Ureter (tissue), 1 donor: ENCODE measurements around the gene CARS1. TPM values are rescaled to one million over a fixed set of nuclear protein-coding genes. Genes with fewer than 3 reads are reported as not detected.

Experiments used
- DNase-seq: peaks from one replicate; pipeline ENCODE4 v3.0.0-alpha.2; 2020; ENCODE audit warnings: low spot score
- total RNA-seq: library from RNA; stranded (reverse); gene quantifications from one replicate; pipeline ENCODE4 v1.2.4, GENCODE V29; 2023
- donor health status: DM: yes; HTN: yes; CAD: no.

CARS1 gene
- total RNA-seq, 1 donor from 2014 or later, result 90.0 TPM

- no peak for DNase-seq
Measured at GRCh38 chr11:3040881-3041280, 16.3 kb downstream of the CARS1 start.

DNA sequence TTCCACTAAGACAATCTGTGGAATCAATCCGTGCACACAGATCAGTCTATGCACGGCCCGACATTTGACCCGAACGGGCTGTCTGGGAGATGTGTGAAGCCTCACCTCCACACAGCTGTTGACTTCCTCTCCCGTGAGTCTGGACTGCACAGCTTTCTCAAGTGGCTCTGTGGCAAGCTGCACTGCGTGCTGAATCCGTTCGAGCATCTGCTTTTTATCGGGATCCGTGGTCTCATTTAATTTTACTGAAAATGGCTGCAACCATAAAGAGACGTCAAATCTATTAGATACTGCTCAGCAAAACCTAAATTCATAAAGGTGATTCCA is 19.3 kb downstream of the CARS1 start:
- DNase-seq, result no peak

GRCh38 chr11:3037040-3037944 is 19.9 kb downstream of the CARS1 start:
- DNase-seq, result peak; percentile 78

GRCh38 chr11:3036419-3036818 is 20.8 kb downstream of the CARS1 start:
- DNase-seq, result no peak

- DNase-seq, result no peak
Measured at GRCh38 chr11:3035333-3035732, 21.9 kb downstream of the CARS1 start.

DNA sequence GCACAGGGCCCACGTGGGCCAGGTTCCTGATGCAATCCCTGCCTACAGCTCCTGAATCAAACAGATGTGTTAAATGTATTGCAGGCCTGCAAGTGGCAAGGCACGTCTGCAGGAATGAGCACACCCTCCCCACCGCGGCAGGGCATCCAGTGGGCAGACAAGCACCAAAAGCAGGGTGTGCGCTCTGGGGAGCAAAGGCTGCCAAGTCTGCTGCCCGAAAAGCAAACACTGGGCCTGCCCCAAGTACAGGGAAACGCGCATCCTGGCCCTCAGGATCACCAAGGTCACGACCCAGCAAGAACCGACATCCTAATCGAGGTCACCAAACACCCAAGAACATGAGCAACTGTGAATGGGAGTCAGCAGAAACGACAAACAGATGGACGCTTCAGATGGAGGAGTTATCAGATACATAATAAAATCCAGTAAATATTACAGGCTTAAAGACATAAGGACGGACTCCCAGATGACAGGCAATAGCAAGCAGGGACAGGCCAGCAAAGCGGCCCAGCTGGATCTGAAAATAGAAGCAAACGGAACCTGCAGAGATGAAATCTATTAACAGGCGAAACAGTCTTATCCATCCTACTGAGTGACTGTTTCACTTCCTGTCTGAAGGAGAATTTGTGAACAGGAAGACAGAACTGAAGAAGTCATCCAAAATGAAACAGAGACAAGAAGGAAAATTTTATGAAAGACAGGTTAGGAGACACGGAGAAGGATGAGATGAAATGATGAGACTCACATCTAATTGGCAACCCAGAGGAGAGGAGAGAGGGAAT is 26.7 kb downstream of the CARS1 start:
- DNase-seq, result no peak

- DNase-seq, result no peak
Measured at GRCh38 chr11:3028813-3029212, 28.4 kb downstream of the CARS1 start.

DNA sequence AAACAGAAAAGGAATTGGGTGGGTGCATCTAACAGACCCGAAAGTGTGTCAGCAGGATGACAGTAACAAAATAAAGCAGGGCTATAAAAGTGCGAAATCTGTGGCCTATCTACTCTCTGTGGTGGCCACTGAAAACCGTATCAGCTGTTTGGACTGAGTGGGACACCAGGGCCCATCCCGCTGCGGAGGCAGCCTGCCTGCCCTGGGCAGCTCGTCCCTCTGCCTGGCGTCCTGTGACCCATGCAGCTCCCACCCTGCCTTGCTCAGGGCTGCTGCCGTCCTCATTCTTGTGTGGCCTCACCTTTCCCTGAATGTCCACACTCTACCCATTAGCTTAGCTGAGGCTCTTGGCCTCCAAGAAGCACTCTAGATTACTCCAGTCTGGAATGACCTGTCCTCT is 30.4 kb downstream of the CARS1 start:
- no peak for DNase-seq

GRCh38 chr11:3022982-3023381 is 34.2 kb downstream of the CARS1 start:
- DNase-seq, result no peak

DNA sequence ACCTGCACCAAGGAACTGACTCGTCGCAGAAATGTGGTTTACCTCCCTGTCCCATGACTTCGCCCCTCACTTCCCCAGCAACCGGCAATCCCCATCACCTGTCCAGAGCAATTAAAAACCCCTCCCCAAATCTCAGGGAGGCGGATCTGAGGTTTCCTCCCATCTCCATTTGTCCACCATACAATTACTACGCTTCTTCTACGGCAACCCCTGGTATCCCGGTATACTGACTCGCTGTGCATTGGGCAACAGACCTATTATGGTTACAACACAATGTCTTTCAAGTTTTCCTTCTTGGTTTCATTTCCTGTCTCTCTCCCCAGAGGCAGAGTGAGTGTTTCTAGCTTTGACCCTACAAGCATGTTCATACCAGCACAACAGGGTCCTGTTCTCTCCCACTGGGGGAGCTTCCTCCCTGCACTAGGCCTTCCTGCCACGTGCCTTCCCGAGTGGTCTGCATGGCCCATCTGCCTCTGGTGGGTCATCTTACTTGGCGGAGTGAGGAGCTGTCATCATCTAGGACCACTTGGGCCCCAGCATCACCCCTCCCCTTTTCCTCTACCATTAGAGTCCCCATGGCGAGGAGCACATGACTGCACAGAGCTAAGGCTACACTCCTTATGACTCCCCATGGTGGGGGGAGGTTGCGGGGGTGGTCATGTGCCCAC is 34.8 kb downstream of the CARS1 start:
- DNase-seq, result no peak

GRCh38 chr11:3021125-3021524 is 36.1 kb downstream of the CARS1 start:
- DNase-seq, result no peak

- DNase-seq, result no peak
Measured at GRCh38 chr11:3020011-3020410, 37.2 kb downstream of the CARS1 start.

DNA sequence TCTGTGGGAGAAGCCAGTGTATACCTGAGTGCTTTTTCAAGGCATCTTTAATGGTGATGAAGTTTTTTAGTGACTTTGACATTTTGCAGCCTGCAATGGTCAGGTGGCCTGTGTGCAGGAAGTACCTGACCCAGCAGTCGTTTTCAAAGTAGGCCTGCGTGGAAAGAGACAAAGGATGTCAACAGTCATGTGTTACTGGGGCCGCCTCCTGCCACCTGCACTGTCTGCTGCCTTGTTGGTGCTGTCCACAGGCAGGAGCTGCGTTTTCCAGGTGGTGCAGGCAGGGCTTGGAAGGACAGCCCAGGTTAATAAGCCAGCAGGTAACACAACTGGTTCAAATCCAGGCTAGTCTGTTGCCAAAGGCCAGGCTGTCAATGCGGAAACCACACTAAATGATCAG is 38.6 kb downstream of the CARS1 start:
- DNase-seq, result no peak

DNA sequence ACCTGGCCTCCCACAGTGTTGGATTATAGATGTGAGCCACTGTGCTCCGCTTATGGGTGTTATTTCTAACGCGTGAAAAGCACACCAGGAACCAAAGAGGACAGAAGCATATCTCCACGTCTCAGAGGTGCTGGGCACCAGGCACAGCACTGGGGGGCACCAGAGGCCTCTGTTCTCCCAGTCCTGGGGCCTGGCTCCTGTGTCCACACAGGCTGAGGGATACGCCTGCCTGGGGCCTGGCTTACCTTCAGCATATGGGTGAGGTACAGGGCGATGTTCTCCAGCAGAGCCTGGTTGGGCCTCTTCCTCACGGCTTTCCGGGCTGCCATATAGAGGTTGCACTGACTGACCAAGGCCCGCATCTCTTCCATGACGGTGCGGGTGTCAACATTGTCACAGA is 40.4 kb downstream of the CARS1 start:
- DNase-seq, result no peak

DNA sequence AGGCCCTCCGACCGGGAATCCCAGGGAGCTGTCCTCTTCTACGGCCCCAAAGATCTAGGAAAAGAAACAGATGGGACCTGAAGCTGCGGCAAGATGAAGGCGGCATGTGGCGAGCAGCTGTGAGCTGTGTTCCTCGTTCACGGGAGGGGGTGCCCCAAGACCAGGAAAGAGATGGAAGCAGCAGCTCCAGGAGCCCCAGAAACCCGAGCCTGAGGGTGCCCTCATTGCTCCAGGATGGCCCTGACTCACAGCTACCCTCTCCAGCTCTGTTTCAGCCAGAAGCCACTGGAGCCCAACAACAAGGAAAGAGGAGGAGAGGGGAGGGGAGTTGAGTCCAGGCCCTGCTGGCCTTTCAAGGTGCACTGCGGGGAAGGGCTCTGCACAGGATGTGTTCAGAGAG is 41.4 kb downstream of the CARS1 start:
- DNase-seq, result no peak

GRCh38 chr11:3014943-3015342 is 42.3 kb downstream of the CARS1 start:
- no peak for DNase-seq

DNA sequence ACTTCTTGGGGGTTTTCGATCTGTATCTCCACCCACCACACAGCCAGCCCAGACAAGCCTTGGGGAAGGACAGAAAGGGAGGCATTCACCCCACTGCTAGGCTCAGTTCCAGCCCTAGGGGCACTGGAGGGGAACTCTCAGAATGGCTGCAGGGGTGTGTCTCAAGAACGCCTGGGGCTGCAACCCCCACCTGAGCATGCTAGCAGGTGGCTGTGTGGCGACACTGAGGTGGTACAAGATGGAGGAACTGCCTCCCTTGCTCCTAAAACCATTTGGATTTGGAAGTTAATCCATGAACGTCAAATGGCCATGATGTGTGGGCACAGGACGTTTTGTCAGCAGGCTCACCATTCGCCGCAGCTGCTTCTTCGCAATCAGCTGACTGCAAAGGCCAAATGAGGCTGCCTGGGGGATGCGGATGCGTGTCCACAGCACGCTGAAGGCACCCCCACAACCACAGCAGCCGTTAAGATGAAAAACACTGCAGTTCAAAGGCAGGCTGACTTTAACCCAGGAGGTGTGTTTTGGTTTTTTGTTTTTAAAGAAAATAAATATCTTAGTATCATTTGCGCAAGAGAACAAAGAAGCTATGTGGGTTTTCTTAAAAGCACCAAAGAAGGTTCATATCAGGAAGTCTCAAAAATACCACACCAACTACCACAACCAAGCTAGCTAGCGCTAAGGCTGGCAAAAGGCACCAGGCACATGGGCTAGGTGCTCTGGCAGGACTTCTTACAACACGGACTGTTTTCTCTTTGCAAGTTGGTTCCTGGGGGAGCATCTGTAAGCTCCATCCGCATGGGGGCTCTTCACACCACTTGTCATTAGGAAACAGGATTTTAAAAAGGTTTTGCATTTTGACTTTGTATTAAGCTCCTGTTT is 42.9 kb downstream of the CARS1 start:
- DNase-seq, result peak; percentile 57

DNA sequence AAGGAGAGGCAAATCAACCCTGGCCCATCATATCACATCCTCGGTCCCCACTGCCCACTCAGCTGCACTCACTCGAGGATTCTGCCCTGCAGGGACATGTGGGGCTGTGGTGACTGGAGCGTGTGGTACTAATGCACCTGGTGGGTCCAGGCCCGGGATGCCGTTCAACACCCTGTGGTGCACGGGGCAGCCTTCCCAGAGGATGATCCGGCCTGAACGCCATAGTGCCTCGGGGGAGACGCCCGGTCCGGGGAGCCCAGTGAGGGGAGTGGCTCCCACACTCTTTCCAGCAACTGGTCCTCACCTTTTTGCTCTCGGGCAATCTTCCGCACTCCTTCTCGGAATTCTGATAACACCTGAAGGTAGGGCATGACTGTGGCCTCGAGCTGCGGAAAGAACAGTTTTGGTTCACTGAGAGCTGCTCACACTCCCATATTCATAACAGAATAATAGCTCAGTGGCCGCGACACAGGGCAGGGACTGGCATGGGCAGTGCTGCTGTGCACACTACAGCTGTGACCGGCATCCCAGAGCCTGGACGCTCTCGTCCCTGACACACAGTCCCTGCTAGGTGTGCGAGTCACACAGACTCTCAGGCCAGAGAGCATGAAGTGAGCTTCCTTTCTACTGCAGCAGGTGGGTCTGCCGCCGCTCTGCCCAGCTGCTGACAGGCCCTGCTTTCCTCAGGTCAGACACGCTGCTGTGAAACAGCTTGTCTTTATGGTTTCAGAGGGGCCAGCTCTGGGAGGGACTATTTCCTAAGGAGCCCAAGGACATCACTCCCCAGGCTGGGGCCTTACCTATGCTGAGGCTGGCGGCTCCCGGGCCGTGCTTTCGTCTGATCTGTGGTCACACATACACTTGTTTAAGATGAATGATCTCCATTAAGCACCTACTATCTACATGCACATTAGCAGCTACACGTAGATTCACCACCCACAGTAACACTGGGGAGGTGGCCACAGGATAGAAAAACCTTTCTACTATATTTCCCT is 45.0 kb downstream of the CARS1 start:
- DNase-seq, result no peak

GRCh38 chr11:3010521-3011275 is 46.5 kb downstream of the CARS1 start:
- DNase-seq, result no peak

- DNase-seq, result no peak
Measured at GRCh38 chr11:3010004-3010403, 47.2 kb downstream of the CARS1 start.
